K562 (cell line): Measurements from ENCODE around the gene GMEB2. TPM values are rescaled to one million over a fixed set of nuclear protein-coding genes. Genes with fewer than 3 reads are reported as not detected.
A peak's percentile ranks its signal among the peaks of the same experiment; 100 is the strongest.

ENCODE experiments used
- ADNP ChIP-seq: fragments of 200-800 bp; sonication (Bioruptor generic); IDR thresholded peaks from 2 replicates; pipeline ENCODE4 v1.6.1; 2016; ENCODE audit warnings: missing genetic modification characterization, missing compliant biosample characterization
- CC2D1A ChIP-seq: fragments of 450-650 bp; IDR thresholded peaks from 2 replicates; pipeline ENCODE4 v1.6.1; 2017; ENCODE audit warnings: mild to moderate bottlenecking
- EGR1 ChIP-seq: fragments of 450-650 bp; conservative IDR thresholded peaks from 2 replicates; pipeline ENCODE4 v1.6.1; 2017; ENCODE audit warnings: mild to moderate bottlenecking
- EWSR1 ChIP-seq: fragments of 450-650 bp; IDR thresholded peaks from 2 replicates; pipeline ENCODE4 v1.6.1; 2018; ENCODE audit warnings: borderline replicate concordance, mild to moderate bottlenecking, low read depth, moderate library complexity; ENCODE audit not compliant: partially characterized antibody
- FOSL1 ChIP-seq: fragments of 200-800 bp; sonication (Bioruptor generic); conservative IDR thresholded peaks from 2 replicates; pipeline ENCODE4 v1.6.1; 2016; ENCODE audit warnings: missing genetic modification characterization, missing compliant biosample characterization
- KHSRP ChIP-seq: fragments of 450-650 bp; IDR thresholded peaks from 2 replicates; pipeline ENCODE4 v1.6.1; 2017
- NCOA4 ChIP-seq: fragments of 450-650 bp; IDR thresholded peaks from 2 replicates; pipeline ENCODE4 v1.6.1; 2018; ENCODE audit warnings: mild to moderate bottlenecking; ENCODE audit not compliant: partially characterized antibody
- NELFE ChIP-seq: IDR thresholded peaks from 2 replicates; pipeline ENCODE4 v1.6.1; 2011; ENCODE audit warnings: mild to moderate bottlenecking; ENCODE audit not compliant: insufficient read depth, insufficient read length
- NR4A1 ChIP-seq, 2 experiments: fragments of 250-450 bp in 1 of 2; fragments of 450-650 bp in 1 of 2; sonication (Bioruptor Pico) in 1 of 2; IDR thresholded peaks; 2 replicates each; pipeline versions ENCODE4 v1.4.0 to v1.6.1; 2016 to 2020; ENCODE audit warnings: mild to moderate bottlenecking in 2 of 2, missing compliant biosample characterization in 1 of 2, missing genetic modification characterization in 1 of 2, moderate library complexity in 1 of 2
- OTX1 ChIP-seq: fragments of 450-650 bp; formaldehyde crosslinking; IDR thresholded peaks from 2 replicates; pipeline ENCODE4 v1.4.0; 2022; ENCODE audit warnings: mild to moderate bottlenecking
- RCOR1 ChIP-seq, 2 experiments: IDR thresholded peaks; 2 replicates each; pipeline ENCODE4 v1.6.1; 2012; ENCODE audit warnings: low read depth in 2 of 2, low read length in 2 of 2, borderline replicate concordance in 1 of 2, improper control_type of control experiment in 1 of 2
- SMAD1 ChIP-seq: fragments of 150-350 bp; IDR thresholded peaks from 2 replicates; pipeline ENCODE4 v1.6.1; 2014; ENCODE audit warnings: low read length, low read depth; ENCODE audit not compliant: partially characterized antibody
- SMAD2 ChIP-seq: fragments of 150-350 bp; IDR thresholded peaks from 2 replicates; pipeline ENCODE4 v1.6.1; 2014; ENCODE audit warnings: low read depth, mild to moderate bottlenecking, low read length
- SMARCC2 ChIP-seq: fragments of 450-650 bp; IDR thresholded peaks from 2 replicates; pipeline ENCODE4 v1.6.1; 2017; ENCODE audit warnings: antibody characterized with exemption, moderate library complexity, mild to moderate bottlenecking, low read depth
- SMC3 ChIP-seq: conservative IDR thresholded peaks from 2 replicates; pipeline ENCODE4 v1.6.1; 2011; ENCODE audit warnings: low read depth, low read length, improper control_type of control experiment; ENCODE audit not compliant: insufficient read depth
- ZNF274 ChIP-seq: IDR thresholded peaks from 2 replicates; pipeline ENCODE4 v1.6.1; 2011; ENCODE audit warnings: low read depth, mild to moderate bottlenecking, low read length, moderate library complexity, borderline replicate concordance
- ZNF347 ChIP-seq: fragments of 450-650 bp; formaldehyde crosslinking; IDR thresholded peaks from 2 replicates; pipeline ENCODE4 v1.4.0; 2020; ENCODE audit warnings: low read depth, mild to moderate bottlenecking, moderate library complexity
- ZNF584 ChIP-seq: fragments of 200-800 bp; sonication (Bioruptor generic); IDR thresholded peaks from 2 replicates; pipeline ENCODE4 v1.6.1; 2016; ENCODE audit warnings: low read depth, mild to moderate bottlenecking, missing genetic modification characterization, missing compliant biosample characterization
- ZNF76 ChIP-seq: fragments of 250-450 bp; sonication (Bioruptor Pico); IDR thresholded peaks from 2 replicates; pipeline ENCODE4 v1.4.0; 2020; ENCODE audit warnings: mild to moderate bottlenecking, moderate library complexity, borderline replicate concordance
- polyA plus RNA-seq, 8 experiments: library from polyadenylated mRNA; depleted of rRNA in 4 of 8; stranded (reverse) in 5 of 8; unstranded in 3 of 8; fragments of >200 nt; fragmentation: Nextera tagmentation in 2 of 8; fragmentation: Illumina TruSeq in 1 of 8; extraction: Ambion mirVana in 2 of 8; extraction: Trizol in 1 of 8; gene quantifications; 2 replicates each; pipeline versions ENCODE4 v1.2.1 to v1.2.3, GENCODE V29; 2011 to 2014; ENCODE audit warnings: inconsistent platforms in 1 of 8, missing spikeins in 1 of 8
- total RNA-seq, 7 experiments: library from RNA; depleted of rRNA in 6 of 7; stranded (reverse); fragments of >200 nt in 6 of 7; fragmentation: Illumina TruSeq in 2 of 7; extraction: Trizol in 2 of 7; gene quantifications; 2 replicates each; pipeline versions ENCODE4 v1.2.1 to v1.2.3, GENCODE V29; 2011 to 2021; ENCODE audit warnings: low replicate concordance in 1 of 7
- TF ChIP-seq, protein P1 (sequence below), 2 experiments: fragments of 450-650 bp in 1 of 2; sonication (generic) in 1 of 2; formaldehyde crosslinking in 1 of 2; IDR thresholded peaks in 1 of 2; conservative IDR thresholded peaks in 1 of 2; 2 replicates each; pipeline versions ENCODE4 v1.6.1 to v1.8.1; 2016 to 2023; ENCODE audit warnings: mild to moderate bottlenecking in 2 of 2, moderate library complexity in 2 of 2, inconsistent platforms in 1 of 2, missing genetic modification reagents in 1 of 2
- TF ChIP-seq, protein P2 (sequence below), 2 experiments: IDR thresholded peaks; 2 replicates each; pipeline ENCODE4 v1.6.1; 2011; ENCODE audit warnings: borderline replicate concordance in 1 of 2, control low read depth in 1 of 2, low read depth in 1 of 2, low read length in 1 of 2, mild to moderate bottlenecking in 1 of 2, mixed read lengths in 1 of 2, moderate library complexity in 1 of 2; ENCODE audit not compliant: insufficient read depth in 1 of 2, insufficient read length in 1 of 2, poor library complexity in 1 of 2, severe bottlenecking in 1 of 2; ENCODE audit errors: extremely low read depth in 1 of 2
- TF ChIP-seq, protein P3 (sequence below), 3 experiments: fragments of 200-800 bp in 1 of 3; fragments of 250-450 bp in 1 of 3; fragments of 450-650 bp in 1 of 3; sonication (Bioruptor Pico) in 1 of 3; sonication (Bioruptor generic) in 1 of 3; formaldehyde crosslinking in 1 of 3; IDR thresholded peaks; 2 replicates each; pipeline versions ENCODE4 v1.6.1 to v1.8.0; 2016 to 2022; ENCODE audit warnings: mild to moderate bottlenecking in 2 of 3, missing genetic modification characterization in 2 of 3, missing compliant biosample characterization in 1 of 3, moderate library complexity in 1 of 3

The GMEB2 gene
- total and polyA plus RNA-seq, 9 of the 15 experiments (the other 6 are each of a cell fraction or from before 2014, with no cell fraction given), result 0.03 to 13.9 (median 6.3) TPM

DNA sequence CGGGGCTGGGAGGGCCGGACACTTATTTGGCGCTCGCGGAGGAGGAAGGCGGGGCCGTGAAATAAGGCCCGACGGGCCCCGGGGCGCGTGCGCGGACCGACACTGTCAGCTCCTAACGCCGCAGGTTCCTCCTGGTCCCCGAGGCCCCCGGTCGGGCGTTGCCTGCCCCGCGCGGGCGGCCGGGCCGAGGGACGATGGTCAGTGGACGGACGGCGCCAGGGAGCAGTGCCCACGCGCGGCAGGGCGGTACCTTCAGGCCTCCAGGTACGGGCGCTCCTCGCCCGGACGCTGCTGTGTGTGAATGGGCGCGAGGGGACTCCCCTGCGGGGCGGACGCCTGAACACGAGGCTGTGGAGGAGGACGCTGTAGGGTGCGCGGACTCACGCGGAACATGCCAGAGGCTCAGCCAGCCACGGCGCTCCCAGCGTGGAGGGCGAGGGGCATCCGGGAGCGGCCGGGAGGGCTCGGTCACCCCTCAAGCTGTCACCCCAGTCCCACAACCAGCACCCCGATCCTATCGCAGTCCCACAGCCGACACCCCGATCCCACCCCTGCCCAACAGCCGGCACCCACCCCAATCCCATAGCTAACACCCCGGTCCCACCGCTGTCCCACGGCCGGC lies 339 bp upstream of the GMEB2 start (continued):
- TF ChIP-seq, protein P1, sequence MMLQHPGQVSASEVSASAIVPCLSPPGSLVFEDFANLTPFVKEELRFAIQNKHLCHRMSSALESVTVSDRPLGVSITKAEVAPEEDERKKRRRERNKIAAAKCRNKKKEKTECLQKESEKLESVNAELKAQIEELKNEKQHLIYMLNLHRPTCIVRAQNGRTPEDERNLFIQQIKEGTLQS (IDR thresholded peaks at IDR 0.05), result no peak
- TF ChIP-seq, protein P1 (CRISPR knock-in tag; conservative IDR thresholded peaks at IDR 0.05), result no peak
- no peak for TF ChIP-seq NR4A1 (CRISPR knock-in tag; IDR thresholded peaks at IDR 0.05)
- no peak for TF ChIP-seq NR4A1 (tag; IDR thresholded peaks at IDR 0.05)
- no peak for TF ChIP-seq SMARCC2
- TF ChIP-seq EWSR1, result no peak
- no peak for TF ChIP-seq KHSRP
- TF ChIP-seq, protein P2, sequence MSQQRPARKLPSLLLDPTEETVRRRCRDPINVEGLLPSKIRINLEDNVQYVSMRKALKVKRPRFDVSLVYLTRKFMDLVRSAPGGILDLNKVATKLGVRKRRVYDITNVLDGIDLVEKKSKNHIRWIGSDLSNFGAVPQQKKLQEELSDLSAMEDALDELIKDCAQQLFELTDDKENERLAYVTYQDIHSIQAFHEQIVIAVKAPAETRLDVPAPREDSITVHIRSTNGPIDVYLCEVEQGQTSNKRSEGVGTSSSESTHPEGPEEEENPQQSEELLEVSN (IDR thresholded peaks at IDR 0.05; ENCODE audit: borderline replicate concordance in 1 of 2, extremely low read depth in 1 of 2, insufficient read depth in 1 of 2, insufficient read length in 1 of 2, low read depth in 1 of 2, low read length in 1 of 2, poor library complexity in 1 of 2, severe bottlenecking in 1 of 2), result peak in 1 of 2 experiments; percentile 65
- TF ChIP-seq OTX1 (CRISPR knock-in tag), result no peak
- no peak for TF ChIP-seq ADNP (tag)
- TF ChIP-seq RCOR1 (IDR thresholded peaks at IDR 0.05; ENCODE audit: borderline replicate concordance in 1 of 2, low read depth in 2 of 2, low read length in 2 of 2), result no peak
- no peak for TF ChIP-seq NELFE
- TF ChIP-seq NCOA4, result no peak
- no peak; the same call in 1 of the 2 replicates for TF ChIP-seq FOSL1 (tag)
- TF ChIP-seq SMAD2, result no peak
- no peak for TF ChIP-seq ZNF347 (CRISPR knock-in tag)
- no peak for TF ChIP-seq ZNF76
- no peak for TF ChIP-seq SMC3
- TF ChIP-seq CC2D1A, result no peak
- no peak for TF ChIP-seq SMAD1
- no peak for TF ChIP-seq ZNF584 (CRISPR knock-in tag)
- peak; percentile 70 for TF ChIP-seq EGR1
- TF ChIP-seq ZNF274, result no peak
- TF ChIP-seq, protein P3, sequence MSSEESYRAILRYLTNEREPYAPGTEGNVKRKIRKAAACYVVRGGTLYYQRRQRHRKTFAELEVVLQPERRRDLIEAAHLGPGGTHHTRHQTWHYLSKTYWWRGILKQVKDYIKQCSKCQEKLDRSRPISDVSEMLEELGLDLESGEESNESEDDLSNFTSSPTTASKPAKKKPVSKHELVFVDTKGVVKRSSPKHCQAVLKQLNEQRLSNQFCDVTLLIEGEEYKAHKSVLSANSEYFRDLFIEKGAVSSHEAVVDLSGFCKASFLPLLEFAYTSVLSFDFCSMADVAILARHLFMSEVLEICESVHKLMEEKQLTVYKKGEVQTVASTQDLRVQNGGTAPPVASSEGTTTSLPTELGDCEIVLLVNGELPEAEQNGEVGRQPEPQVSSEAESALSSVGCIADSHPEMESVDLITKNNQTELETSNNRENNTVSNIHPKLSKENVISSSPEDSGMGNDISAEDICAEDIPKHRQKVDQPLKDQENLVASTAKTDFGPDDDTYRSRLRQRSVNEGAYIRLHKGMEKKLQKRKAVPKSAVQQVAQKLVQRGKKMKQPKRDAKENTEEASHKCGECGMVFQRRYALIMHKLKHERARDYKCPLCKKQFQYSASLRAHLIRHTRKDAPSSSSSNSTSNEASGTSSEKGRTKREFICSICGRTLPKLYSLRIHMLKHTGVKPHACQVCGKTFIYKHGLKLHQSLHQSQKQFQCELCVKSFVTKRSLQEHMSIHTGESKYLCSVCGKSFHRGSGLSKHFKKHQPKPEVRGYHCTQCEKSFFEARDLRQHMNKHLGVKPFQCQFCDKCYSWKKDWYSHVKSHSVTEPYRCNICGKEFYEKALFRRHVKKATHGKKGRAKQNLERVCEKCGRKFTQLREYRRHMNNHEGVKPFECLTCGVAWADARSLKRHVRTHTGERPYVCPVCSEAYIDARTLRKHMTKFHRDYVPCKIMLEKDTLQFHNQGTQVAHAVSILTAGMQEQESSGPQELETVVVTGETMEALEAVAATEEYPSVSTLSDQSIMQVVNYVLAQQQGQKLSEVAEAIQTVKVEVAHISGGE (CRISPR knock-in tag; IDR thresholded peaks at IDR 0.05), result peak in 2 of 3 experiments; percentile 56 to 74; a peak in 4 of 6 replicates
